Muscle layer of duodenum (tissue), 2 donors: ENCODE results near the gene MMS22L.

Source experiments
- H3K27ac ChIP-seq: one replicate; pipeline ENCODE4 v1.7.0; 2013; ENCODE audit warnings: mild to moderate bottlenecking, low read length
- H3K27me3 ChIP-seq: one replicate; pipeline ENCODE4 v1.7.0; 2013; ENCODE audit warnings: low read depth, mild to moderate bottlenecking, control low read depth, low read length
- H3K36me3 ChIP-seq, 2 donors: one replicate each; pipeline ENCODE4 v1.7.0; 2013; ENCODE audit warnings: low read length in 2 of 2, control low read depth in 1 of 2, mild to moderate bottlenecking in 1 of 2; ENCODE audit not compliant: insufficient read depth in 2 of 2, control insufficient read depth in 1 of 2
- H3K4me1 ChIP-seq, 2 donors: one replicate each; pipeline ENCODE4 v1.7.0; 2013; ENCODE audit warnings: low read length in 2 of 2, mild to moderate bottlenecking in 2 of 2, control low read depth in 1 of 2, moderate library complexity in 1 of 2; ENCODE audit not compliant: insufficient read depth in 2 of 2, control insufficient read depth in 1 of 2
- H3K4me3 ChIP-seq, 2 donors: one replicate each; pipeline ENCODE4 v1.7.0; 2013; ENCODE audit warnings: low read length in 2 of 2, low read depth in 1 of 2, mild to moderate bottlenecking in 1 of 2
- H3K9me3 ChIP-seq, 2 donors: one replicate each; pipeline ENCODE4 v1.7.0; 2013; ENCODE audit warnings: low read length in 2 of 2, control low read depth in 1 of 2, mild to moderate bottlenecking in 1 of 2; ENCODE audit not compliant: control insufficient read depth in 1 of 2
- donor health status: healthy.

MMS22L gene, protein sequence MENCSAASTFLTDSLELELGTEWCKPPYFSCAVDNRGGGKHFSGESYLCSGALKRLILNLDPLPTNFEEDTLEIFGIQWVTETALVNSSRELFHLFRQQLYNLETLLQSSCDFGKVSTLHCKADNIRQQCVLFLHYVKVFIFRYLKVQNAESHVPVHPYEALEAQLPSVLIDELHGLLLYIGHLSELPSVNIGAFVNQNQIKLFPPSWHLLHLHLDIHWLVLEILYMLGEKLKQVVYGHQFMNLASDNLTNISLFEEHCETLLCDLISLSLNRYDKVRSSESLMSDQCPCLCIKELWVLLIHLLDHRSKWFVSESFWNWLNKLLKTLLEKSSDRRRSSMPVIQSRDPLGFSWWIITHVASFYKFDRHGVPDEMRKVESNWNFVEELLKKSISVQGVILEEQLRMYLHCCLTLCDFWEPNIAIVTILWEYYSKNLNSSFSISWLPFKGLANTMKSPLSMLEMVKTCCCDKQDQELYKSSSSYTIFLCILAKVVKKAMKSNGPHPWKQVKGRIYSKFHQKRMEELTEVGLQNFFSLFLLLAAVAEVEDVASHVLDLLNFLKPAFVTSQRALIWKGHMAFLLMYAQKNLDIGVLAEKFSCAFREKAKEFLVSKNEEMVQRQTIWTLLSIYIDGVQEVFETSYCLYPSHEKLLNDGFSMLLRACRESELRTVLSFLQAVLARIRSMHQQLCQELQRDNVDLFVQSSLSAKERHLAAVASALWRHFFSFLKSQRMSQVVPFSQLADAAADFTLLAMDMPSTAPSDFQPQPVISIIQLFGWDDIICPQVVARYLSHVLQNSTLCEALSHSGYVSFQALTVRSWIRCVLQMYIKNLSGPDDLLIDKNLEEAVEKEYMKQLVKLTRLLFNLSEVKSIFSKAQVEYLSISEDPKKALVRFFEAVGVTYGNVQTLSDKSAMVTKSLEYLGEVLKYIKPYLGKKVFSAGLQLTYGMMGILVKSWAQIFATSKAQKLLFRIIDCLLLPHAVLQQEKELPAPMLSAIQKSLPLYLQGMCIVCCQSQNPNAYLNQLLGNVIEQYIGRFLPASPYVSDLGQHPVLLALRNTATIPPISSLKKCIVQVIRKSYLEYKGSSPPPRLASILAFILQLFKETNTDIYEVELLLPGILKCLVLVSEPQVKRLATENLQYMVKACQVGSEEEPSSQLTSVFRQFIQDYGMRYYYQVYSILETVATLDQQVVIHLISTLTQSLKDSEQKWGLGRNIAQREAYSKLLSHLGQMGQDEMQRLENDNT

DNA sequence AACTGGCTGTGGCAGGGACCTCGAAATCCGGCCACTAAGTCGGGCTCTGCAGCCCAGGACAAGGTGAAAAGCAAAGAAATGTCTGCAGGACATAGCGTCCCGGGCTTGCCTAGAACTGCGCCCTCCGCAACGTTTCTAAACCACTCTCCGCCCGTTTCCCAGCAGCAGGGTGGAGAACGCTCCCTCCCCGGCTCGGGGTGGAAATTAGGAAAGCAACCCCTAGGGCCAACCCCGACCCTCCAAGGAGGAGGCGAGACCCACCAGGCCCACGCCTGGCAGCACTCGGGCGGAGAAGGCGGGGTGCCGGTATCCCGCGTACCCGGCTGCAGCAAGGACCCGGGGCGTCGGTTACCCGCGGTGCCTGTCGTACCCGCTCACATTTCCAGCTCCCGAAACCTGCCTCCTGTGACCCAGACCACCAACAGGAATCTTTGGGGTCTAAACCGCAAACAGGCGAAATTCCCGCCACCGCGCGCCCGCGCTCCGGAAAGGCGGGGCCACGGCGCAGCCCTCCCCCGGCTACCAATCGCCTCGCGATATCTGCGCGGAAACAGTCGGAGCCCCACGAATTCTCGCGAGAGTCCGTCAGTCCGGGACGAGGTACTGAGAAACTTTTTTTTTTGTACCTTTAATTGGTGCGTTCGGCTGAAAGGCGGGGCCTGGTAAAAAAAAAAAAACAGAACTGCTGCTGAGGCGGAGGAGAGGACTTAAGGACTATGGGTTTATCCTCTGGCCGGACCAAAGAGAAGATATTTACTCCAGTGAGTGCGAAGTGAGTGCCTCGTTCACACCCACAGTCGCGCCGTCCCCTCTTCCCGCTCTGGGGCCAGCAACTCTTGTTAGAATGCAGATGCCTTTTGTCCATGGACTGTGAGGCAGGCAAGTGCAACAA, at the start of gene MMS22L:
Gene MMS22L (minus strand): TSS at position 491 of the 892 bp plus-strand sequence. CDS start 739 bp downstream, outside the sequence.
- no peaks in the 10 kb centered on the region for H3K27me3 ChIP-seq
- peak within 1 kb of the TSS; percentile 87 to 99 for H3K4me3 ChIP-seq
- no peaks in the 10 kb centered on the region for H3K36me3 ChIP-seq
- peak within 1 kb of the TSS; percentile 21 for H3K27ac ChIP-seq
- H3K4me1 ChIP-seq: peaks cover 0 to 12% of the 10 kb centered on the region in 2 donors
- no peaks in the 10 kb centered on the region for H3K9me3 ChIP-seq

DNA sequence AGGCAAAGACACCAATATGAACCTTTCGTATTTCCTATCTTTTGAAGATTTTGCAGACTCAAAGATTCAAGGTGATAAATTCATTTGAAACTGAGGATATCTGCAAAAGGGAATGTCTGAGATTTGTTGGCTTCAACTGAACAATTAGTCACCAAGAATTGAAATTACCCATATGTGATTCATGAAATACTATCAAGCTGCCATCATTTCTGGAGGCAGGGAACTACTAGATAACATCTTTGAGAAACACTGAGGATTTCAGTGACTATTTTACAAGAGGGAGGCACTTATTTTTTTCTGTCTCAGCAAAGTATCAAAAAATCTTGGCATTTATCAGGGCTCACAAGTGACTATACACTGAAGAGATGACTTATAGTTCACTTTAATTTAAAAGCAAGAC, 39.8 kb upstream of the MMS22L start:
- H3K4me3 ChIP-seq: no peak overlapping the region
- H3K27ac ChIP-seq: no peak overlapping the region
- H3K36me3 ChIP-seq: no peaks in the 10 kb centered on the region
- H3K9me3 ChIP-seq: no peaks in the 10 kb centered on the region
- H3K4me1 ChIP-seq: no peaks in the 10 kb centered on the region
- H3K27me3 ChIP-seq: no peaks in the 10 kb centered on the region

DNA sequence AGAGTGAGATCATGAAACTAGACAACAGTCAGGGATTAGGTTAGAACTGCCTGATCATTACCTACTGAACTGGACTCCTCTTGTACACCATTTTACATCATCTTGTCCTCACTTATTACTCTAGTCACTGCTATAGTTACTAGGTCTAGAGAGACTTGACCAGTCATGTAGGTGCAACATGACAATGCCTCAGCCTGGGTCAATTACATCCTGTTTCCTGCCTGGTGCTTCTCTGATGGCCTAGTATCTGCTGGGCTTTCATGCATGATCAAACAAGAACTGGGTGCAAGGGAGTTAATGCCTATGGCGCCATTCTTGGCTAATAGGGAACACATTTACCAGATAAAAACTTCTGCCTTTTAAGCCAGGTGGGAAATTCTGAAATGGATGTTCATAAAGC, 39.2 kb upstream of the MMS22L start:
- no peaks in the 10 kb centered on the region for H3K27me3 ChIP-seq
- H3K4me1 ChIP-seq: no peaks in the 10 kb centered on the region
- no peak overlapping the region for H3K4me3 ChIP-seq
- no peak overlapping the region for H3K27ac ChIP-seq
- H3K9me3 ChIP-seq: no peaks in the 10 kb centered on the region
- H3K36me3 ChIP-seq: no peaks in the 10 kb centered on the region

DNA sequence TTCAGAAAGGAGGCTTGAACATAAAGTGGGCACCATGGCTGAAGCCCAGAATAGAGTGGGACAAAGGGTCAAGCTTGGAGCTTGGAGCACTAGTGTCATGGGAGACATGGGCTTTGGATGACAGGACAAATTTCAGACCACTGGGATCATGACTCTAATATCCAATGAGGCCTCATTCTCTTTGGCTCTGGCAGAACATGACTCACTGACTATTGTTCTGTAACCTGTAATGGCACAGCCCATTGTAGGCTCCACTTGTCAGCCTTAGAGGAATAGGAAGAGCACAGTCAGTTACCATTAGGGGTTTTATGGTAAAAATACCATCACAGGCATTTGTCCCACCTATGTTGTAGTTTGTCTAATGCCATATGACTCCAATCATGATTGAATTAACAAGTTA, 34.0 kb upstream of the MMS22L start:
- Histone ChIP-seq H3K9me3 (no peaks in the 10 kb centered on the region), H3K4me1 (no peaks in the 10 kb centered on the region), H3K27me3 (no peaks in the 10 kb centered on the region), H3K27ac (no peak overlapping the region), H3K4me3 (no peak overlapping the region), H3K36me3 (no peaks in the 10 kb centered on the region)

DNA sequence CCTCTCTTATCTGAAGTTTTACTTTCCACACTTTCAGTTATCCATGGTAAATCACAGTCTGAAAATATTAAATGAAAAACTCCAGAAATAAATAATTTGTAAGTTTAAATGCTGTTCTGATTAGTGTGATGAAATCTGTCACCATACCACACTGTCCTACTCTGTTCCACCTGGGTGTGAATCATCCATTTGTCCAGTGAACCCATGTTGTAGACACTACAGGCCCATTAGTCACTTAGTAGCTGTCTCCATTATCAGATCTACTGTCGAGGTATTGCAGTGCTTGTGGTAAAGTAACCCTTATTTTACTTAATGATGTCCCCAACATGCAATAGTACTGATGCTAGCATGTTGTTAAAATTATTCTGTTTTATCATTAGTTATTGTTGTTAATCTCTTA, 29.2 kb upstream of the MMS22L start:
- Histone ChIP-seq H3K9me3 (no peaks in the 10 kb centered on the region), H3K4me1 (no peaks in the 10 kb centered on the region), H3K27me3 (no peaks in the 10 kb centered on the region), H3K36me3 (no peaks in the 10 kb centered on the region), H3K4me3 (no peak overlapping the region), H3K27ac (no peak overlapping the region)

DNA sequence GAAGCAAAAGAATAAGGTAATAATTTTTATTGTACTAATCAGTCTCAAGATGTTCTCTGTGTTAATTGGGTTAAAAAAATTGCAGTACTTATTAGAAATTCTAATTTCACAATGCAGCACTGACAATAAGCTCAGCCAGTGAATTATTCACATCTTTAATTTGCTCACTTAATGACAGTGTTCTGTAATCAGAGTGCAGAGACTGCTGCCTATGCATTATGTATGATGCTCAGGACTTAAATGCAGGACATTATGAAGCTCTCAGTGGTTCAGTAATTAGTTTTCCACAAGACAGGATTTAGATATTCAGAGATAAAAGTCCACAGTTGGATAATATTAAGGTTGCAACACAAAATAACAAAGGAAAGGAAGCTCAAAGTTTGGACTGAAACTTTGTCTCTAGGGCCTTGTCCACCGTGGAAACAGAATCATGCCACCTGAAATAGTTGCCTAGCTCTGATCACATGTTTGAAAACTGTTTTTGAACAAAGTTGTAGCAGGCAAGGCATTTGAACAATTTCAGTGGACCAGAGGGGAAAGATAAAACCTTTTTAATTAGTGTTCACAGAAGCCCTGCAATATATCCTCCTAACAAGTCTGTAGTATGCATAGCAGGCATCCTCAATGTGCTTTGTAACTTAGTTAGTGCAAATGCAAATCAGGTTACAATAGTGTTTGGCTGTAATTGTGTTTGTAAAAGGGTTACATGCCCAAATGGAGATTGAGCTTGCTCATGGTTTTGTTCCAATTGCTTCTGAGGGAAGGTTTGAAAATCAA, 23.7 kb upstream of the MMS22L start:
- no peaks in the 10 kb centered on the region for H3K4me1 ChIP-seq
- H3K36me3 ChIP-seq: no peaks in the 10 kb centered on the region
- no peak overlapping the region for H3K27ac ChIP-seq
- no peaks in the 10 kb centered on the region for H3K9me3 ChIP-seq
- H3K4me3 ChIP-seq: no peak overlapping the region
- H3K27me3 ChIP-seq: no peaks in the 10 kb centered on the region

DNA sequence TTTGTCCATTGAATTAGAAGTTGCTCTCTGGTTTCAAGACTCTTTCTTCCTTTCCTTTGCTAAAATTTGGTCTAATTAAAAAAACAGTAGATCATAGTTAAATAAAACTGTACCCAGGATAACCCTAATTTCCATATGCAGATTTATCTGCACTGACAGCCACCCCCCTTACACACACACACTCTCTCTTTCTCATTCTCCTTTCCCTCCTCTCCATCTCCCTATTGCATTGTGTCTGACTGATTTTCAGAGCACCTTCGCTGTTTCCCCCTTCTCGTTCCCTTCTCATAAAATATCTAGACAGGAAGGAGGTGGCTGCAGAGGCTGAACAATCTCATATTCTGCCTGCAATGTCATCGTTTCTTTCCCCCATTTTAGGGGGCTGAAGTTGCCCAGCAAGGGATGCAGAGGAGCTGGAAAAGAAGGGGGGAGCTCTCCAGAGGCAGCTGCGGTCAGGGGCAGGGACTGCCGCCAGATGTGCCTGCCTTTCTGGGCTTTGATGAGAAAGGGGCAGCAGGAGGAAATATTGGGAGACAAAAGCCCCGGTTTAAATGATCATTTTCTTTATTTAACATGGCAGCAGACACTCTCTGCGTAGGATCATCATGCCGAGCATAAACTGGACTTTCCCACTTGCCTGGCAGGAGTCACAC, 22.5 kb upstream of the MMS22L start:
- H3K4me1 ChIP-seq: no peaks in the 10 kb centered on the region
- no peaks in the 10 kb centered on the region for H3K36me3 ChIP-seq
- no peaks in the 10 kb centered on the region for H3K9me3 ChIP-seq
- H3K27me3 ChIP-seq: no peaks in the 10 kb centered on the region
- H3K27ac ChIP-seq: no peak overlapping the region
- H3K4me3 ChIP-seq: no peak overlapping the region

DNA sequence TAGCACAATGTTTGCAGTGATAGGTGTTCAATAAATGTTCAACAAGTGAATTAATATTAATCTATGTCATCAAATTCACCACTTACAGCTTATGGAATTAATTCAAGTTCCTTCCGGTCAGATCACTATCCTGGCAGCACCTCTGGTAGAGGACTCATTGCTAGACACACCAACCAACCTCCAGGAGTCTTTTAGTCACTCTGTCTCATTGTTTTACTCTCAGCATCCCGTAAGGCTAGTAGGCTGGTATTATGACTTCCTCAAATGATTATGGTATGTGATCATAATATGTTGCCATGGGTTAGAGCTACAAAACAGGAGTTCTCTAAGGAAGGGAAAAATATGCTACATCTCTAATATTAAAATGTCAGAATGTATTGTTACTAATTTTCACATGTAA, 21.7 kb upstream of the MMS22L start:
- no peaks in the 10 kb centered on the region for H3K4me1 ChIP-seq
- no peak overlapping the region for H3K4me3 ChIP-seq

DNA sequence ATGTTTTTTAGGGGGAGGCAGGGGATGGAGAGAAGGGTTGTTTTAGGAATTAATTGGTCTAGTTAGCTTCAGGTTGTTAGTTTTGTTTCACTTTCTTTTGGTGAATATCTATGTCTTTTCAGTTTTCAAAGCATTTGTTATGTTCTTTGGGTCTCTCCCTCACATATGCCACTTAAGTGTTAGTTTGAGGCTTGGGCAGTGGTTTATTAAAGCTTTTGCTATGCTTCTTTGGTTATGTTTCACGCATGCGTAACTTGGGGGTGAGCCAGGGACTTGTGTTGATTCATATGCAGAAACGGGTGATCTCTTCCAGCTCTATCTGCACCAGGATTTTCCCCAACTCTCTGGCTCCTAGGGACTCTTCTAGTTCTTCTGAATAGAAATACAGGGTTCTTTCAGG, 11.4 kb upstream of the MMS22L start:
- no peaks in the 10 kb centered on the region for H3K4me1 ChIP-seq
- no peaks in the 10 kb centered on the region for H3K27me3 ChIP-seq
- H3K36me3 ChIP-seq: no peaks in the 10 kb centered on the region
- no peak overlapping the region for H3K4me3 ChIP-seq
- H3K9me3 ChIP-seq: no peaks in the 10 kb centered on the region
- H3K27ac ChIP-seq: no peak overlapping the region

More for the DNA sequence above, 21.7 kb upstream of the MMS22L start:
- Histone ChIP-seq H3K9me3 (no peaks in the 10 kb centered on the region), H3K27me3 (no peaks in the 10 kb centered on the region), H3K36me3 (no peaks in the 10 kb centered on the region), H3K27ac (no peak overlapping the region)
